Lower leg skin (tissue), 4 donors: ENCODE measurements around the gene CD9. TPM values are rescaled to one million over a fixed set of nuclear protein-coding genes. Genes with fewer than 3 reads are reported as not detected.

Experiments used
- DNase-seq, 2 donors: peaks; one replicate each; pipeline ENCODE4 v3.0.0-alpha.2; 2019; ENCODE audit warnings: low spot score in 2 of 2
- H3K4me3 ChIP-seq: fragments of 200-600 bp; sonication (generic); 2 replicates; pipeline ENCODE4 v1.5.1; 2017; ENCODE audit warnings: mild to moderate bottlenecking, low read depth; ENCODE audit not compliant: poor library complexity, severe bottlenecking
- CTCF ChIP-seq, 3 donors: fragments of 450-650 bp; IDR thresholded peaks; one replicate each; pipeline ENCODE4 v1.5.1; 2016; ENCODE audit warnings: antibody characterized with exemption in 3 of 3, mild to moderate bottlenecking in 3 of 3, moderate library complexity in 2 of 3
- POLR2A ChIP-seq, 2 donors: fragments of 450-650 bp; IDR thresholded peaks; one replicate each; pipeline ENCODE4 v1.6.1; 2016 to 2017; ENCODE audit warnings: antibody characterized with exemption in 2 of 2, mild to moderate bottlenecking in 1 of 2, moderate library complexity in 1 of 2
- WGBS, 2 donors: methylation state at CpG; one replicate each; pipeline ENCODE4 v1.1.5; 2018; 5-methylcytosine and 5-hydroxymethylcytosine counted together
- intact Hi-C: fragments of 100-400 bp; cut with DNase I; formaldehyde crosslinking; loops from one replicate; pipeline ENCODE4 v1.15.0; 2023; ENCODE audit warnings: low total_unique reads
- total RNA-seq, 4 donors: library from RNA; depleted of rRNA; stranded (reverse); fragments of >200 nt; gene quantifications; one replicate each; pipeline ENCODE4 v1.1.0, GENCODE V29; 2016

CD9 gene
- total RNA-seq, 4 donors from 2014 or later, result 378 to 494 (median 412) TPM

DNA sequence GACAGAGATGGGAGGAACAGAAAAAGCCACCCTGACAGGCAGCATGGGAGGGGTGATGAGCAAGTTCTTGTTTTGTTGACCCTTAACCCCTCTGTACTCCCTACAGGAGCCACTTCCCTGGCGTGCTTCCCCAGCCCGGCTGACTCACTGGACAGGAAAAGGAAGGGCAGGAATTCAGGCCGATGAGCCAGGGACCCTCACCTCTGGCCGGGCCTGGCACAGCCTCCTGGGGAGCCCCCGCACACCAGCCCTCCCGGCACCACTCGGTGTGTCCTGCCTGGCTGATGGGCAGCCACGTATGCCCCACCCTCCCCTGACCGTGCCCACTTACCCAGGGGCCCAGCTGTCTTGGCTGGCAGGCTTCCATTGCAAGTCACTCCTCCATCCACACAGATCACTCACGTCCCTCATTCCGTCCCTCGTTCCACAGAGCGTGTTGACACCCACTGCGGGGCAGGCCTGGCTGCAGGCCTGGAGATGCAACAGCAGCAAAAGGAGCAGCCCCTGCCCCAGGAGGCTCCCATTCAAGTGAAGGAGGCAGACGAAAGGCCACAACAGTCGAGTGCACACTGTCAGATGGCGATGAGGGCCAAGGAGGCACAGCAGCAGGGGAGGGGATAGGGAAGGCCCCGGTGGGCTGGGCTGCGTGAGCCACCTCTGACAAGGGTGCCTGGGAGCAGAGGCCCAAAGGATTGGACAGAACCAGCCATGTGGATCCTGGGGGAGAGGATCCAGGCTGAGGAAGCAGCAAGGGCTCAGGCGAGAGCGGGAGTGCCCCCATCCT is 19.7 kb upstream of the CD9 start:
- WGBS, 2 donors, result 67 to 72% methylated on average over 21 of the region's 21 CpGs
- no peak overlapping the region for H3K4me3 ChIP-seq
- TF ChIP-seq CTCF (IDR thresholded peaks at IDR 0.05) (no peak), POLR2A (IDR thresholded peaks at IDR 0.05) (no peak)
- intact Hi-C loops, result loop anchor here (10.0 kb wide), 1 partner anchor 116 kb away; no protein-coding TSS in a partner anchor
- peak in 1 of 2 donors; percentile 92 for DNase-seq

DNA sequence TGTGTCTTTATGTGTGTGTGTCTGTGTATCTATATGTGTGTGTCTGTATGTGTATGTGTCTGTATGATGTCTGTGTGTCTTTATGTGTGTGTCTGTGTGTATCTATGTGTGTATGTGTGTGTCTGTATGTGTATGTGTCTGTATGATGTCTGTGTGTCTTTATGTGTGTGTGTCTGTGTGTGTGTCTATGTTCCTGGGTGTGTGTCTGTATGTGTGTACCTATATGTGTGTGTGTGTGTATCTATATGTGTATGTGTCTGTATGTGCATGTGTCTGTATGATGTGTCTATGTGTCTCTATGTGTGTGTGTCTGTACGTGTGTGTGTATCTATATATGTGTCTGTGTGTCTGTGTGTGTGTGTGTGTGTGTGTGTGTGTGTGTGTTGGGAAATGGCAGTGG is 19.0 kb upstream of the CD9 start:
- TF ChIP-seq CTCF (IDR thresholded peaks at IDR 0.05) (no peak), POLR2A (IDR thresholded peaks at IDR 0.05) (no peak)

GRCh38 chr12:6181583-6182278 is 18.5 kb upstream of the CD9 start:
- no peak for DNase-seq
- H3K4me3 ChIP-seq, result no peak overlapping the region
- no peak for TF ChIP-seq CTCF (IDR thresholded peaks at IDR 0.05)
- TF ChIP-seq POLR2A (IDR thresholded peaks at IDR 0.05), result no peak
- intact Hi-C loops, result loop anchor here (10.0 kb wide), 1 partner anchor 117 kb away; no protein-coding TSS in a partner anchor
- WGBS, 2 donors, result 31 to 37% methylated on average over 17 of the region's 17 CpGs

More for the DNA sequence above, 19.0 kb upstream of the CD9 start:
- intact Hi-C loops, result loop anchor here (10.0 kb wide), 1 partner anchor 116 kb away; no protein-coding TSS in a partner anchor
- DNase-seq, result no peak
- WGBS, 2 donors, result 92 to 100% methylated on average over 1 of the region's 1 CpG
- no peak overlapping the region for H3K4me3 ChIP-seq

- DNase-seq, result peak; percentile 69 to 96
- intact Hi-C loops, result loop anchor here (10.0 kb wide), 1 partner anchor 118 kb away; no protein-coding TSS in a partner anchor
- TF ChIP-seq POLR2A (IDR thresholded peaks at IDR 0.05), result no peak
- TF ChIP-seq CTCF (IDR thresholded peaks at IDR 0.05), result no peak
- H3K4me3 ChIP-seq, result no peak overlapping the region
- 18 to 22% methylated on average over 19 of the region's 19 CpGs for WGBS, 2 donors
Observed at GRCh38 chr12:6182279-6182898, 17.8 kb upstream of the CD9 start.

- peak in 1 of 2 donors; percentile 62 for DNase-seq
- TF ChIP-seq CTCF (IDR thresholded peaks at IDR 0.05), result no peak
- no peak for TF ChIP-seq POLR2A (IDR thresholded peaks at IDR 0.05)
- H3K4me3 ChIP-seq, result no peak overlapping the region
- intact Hi-C loops, result loop anchor here (10.0 kb wide), 1 partner anchor 119 kb away; no protein-coding TSS in a partner anchor
- 39 to 42% methylated on average over 7 of the region's 7 CpGs for WGBS, 2 donors
Observed at GRCh38 chr12:6183689-6184428, 16.3 kb upstream of the CD9 start.
